ENCODE results near the gene ADGRL3.
A peak's percentile ranks its signal among the peaks of the same experiment; 100 is the strongest.

The ADGRL3 gene

DNA sequence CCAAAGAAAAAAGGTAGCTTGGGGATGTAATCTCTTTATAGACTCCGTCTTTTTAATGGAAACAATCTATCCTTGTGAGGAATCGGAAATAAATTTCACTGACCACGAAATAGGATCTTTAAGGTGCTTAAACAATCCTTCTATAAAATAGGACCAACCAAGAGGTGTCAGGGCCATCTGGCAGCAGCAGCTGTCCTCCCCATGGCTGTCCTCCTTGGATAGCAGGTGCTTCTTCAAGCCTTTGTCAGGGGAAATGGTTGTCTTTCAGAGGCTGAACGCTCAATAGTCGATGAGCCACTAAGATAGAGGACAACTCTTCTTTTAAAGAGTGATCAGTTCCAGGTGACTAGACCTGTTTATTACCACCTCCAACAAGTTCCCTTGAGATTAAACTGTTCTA lies 231.0 kb downstream of the ADGRL3 start:
- no peak for DNase-seq

DNA sequence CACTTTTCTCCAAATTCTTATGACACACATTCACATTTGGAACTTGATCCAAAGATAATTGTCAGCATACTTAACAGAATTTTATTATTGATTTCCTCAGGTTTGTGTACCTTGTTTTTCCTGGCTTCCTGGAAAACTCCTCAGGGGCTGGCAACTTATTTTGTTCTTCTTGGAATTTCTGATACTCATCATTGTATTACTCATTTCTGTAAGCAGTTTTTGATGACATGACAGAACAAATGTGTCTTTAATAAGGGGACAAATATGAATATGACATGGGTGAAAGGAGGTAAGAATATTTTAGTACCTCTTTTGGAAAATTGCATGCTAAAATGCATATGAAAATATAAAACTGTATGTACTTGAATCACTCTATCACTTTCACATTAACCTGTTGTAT lies 237.8 kb downstream of the ADGRL3 start:
- DNase-seq: no peak

DNA sequence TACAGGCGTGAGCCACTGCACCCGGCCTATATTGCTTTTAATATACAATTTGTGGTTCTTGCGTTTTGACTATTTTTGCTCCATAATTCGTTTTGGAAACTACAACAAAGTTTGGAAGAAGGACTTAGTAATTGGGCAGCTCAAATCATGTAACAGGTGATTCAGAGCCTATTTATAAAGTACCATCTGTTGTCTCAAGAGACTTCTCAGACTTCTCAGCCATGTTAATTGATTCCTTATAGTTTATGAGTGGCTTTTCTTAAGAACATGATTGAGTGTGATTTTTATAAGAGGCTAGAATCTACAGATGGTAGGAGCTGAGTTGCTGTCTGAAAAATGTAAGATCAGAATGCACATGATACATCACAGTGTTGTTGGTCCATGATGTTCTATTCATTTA lies 240.2 kb downstream of the ADGRL3 start:
- no peak for DNase-seq

DNA sequence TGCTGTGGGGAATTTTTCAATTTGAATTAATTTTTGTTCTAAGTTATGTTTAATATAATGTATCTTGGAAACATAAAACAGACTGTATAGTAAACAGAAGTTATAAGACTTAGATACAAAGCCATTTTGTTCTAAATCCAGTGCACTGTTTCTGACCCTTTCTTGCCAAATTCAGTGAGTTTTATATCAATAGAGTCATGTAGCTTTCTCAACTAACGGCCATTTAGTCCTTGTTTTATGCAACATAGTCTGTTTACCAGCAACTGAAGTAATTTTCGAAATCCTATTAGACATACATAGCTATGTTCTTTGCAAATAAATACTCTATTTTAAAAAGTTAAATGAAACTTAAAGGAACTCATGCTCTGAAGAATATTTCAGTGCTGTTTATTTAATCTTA lies 242.8 kb downstream of the ADGRL3 start:
- no peak for DNase-seq

DNA sequence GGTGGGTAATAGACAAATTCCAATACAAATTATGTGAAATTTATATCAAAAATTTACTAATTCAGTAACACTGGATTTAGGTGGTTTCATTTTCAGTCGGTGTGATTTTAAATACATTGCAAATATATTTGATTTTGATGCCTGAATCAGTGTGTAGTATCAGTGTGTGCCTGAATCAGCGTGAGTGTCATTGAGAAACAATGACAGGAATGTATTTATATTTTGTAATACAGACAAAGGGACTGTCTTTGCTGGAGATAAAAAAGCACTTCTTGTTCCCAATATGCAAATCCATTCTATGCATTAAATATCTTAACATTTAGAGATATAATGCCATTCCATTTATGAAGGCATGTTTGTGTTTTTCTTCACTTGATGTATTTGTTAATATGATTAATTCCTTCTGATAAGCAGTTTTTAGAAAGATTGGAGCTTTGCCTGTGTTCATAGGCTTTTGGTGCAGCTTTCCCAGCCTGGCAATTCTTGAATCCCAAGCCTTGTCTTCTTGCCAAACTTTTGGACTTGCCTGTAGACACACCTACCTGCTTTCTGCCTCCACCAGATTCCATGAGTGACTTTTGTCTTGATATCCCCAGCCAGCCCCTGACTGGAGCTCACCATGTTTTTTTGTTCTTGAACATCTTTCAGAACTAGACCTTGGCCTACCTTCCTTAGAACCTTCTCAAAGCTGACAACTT lies 243.8 kb downstream of the ADGRL3 start:
- no peak for DNase-seq

DNA sequence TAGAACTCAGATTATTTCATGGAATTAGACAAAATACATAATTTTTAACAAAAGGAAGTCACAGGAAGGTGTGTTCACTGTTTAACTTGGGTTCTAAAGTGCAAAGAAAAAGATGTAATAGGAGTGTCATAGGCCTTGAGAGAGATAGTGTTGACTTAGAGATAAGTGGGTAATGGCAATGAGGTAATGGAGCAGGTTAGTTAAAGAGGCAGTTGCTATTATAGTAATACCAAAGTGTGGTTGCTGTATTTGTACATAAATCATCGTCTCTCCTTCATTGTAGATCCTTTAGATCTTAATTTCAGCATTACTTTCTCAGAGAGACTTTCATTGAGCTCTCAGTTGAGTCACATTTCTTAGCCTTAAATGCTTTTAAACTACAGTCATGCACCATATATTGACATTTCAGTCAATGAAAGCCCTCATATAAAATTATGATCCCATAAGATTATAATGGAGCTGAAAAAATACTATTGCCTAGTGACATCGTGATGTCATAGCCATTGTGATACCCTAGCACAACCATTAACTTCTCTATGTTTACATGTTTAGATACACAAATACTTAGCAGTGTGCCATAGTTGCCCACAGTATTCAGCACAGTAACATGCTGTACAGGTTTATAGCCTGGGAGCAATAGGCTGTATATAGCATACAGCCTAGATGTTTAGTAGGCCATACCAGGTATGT lies 245.4 kb downstream of the ADGRL3 start:
- peak; percentile 44 for DNase-seq

DNA sequence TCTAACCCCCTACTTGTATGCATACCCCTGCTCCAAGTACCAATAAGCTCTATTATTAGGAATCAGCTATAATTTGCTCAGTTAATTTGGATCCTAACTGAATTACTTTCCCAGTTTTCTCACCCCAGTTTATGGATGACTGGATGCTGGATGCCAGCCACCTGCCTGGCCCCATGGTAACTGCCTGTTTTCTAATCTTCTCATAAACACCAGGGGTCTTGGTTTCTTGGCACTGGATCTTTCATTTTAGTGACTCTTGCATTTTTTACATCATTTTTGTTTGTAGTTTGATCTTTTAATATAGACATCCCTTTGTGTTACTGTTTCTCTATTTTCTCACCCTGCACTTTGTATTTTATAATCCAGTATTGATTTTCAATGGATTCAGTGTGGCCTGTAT lies 246.8 kb downstream of the ADGRL3 start:
- peak; percentile 18 for DNase-seq

DNA sequence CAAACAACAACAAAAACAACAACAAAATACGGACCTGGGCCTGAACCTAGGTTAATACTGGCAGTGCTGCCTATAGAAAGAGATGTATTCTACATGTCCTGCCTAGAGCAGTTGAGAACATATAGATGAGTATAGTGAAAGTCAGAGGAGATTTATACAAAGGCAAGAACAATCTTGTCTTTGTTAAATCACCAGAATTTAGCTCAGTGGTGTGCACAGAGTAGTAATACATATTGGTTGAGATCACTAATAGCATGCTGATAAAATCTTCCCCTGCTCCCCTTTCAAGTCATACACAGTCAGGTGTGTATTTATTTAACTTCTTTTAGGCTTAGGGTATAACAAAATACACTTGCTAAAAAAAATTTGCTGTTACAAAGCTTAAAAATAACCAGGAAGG lies 247.8 kb downstream of the ADGRL3 start:
- DNase-seq: no peak

DNA sequence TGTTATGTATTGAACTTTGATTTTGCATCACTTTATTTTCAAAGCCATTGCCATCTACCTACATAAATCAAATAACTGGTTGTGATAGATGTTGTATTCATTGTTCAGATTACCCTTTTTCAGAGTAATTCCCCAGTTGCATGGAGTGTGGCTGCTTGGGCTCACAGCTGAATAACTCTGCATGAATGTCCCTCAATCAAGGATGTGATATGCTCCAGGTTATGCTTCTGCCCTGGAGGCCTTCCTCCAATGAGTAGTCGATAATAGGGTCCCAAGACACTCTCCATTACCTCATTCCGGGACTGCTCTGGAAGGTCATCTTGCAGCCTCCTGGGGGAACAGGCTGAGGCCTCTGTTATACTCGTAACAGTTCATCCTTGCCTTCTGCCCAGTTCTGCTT lies 251.8 kb downstream of the ADGRL3 start:
- DNase-seq: no peak

DNA sequence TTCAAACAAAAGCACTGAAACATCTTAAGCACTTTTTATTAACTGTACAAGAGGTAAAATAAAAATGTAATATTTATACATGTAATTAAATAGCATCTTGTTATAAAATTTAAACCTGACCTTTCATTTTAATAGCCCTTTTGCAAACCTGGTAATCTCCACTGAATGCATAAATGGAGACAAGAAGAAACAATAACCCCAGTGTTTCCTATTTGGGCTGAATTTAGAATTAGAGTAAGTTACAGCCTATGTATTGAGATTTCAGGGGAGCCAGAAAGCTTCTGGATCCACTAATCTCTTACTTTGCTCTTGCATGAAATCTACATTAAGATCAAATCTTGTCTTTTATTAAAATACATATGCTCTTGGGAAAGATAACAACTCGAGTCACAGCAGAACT lies 261.8 kb downstream of the ADGRL3 start:
- DNase-seq: no peak

DNA sequence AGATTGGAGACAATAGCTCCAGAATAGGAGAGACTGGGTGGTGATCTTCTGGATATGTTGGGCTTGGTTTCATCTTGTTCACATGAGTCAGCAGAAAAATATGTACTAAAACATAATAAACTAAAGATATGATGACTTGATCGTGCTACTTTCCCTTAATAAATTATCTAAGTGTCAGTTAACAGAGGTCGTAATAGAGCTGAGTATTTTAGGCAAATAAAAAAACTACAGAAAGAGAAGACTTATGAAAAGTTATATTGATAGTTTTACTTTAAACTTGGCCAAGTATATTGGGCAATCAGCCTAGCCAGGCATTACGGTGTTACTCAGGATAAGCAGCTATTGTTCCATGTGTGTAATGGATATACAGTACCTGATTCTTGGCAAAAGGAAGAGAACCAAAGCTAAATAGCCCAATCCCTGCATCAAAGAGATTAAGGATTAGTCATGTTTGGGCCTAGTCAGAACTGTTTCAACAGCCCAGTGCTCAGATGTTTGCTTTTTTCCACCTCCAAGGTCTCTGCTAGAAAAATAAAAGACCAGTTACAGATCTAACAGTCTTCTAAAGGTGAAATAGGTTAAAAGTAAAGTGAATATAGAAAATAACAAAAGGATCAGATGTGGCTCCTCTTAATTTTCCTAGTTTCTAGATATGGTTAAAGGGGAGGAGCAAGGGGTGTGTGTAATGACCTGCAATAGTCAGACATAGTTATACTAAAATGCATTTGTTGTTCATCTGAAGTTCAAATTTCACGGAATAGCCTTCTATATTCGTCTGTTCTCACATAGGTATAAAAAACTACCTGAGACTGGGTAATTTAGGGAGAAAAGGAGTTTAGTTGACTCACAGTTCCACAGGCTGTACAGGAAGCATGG lies 262.6 kb downstream of the ADGRL3 start:
- DNase-seq: no peak

DNA sequence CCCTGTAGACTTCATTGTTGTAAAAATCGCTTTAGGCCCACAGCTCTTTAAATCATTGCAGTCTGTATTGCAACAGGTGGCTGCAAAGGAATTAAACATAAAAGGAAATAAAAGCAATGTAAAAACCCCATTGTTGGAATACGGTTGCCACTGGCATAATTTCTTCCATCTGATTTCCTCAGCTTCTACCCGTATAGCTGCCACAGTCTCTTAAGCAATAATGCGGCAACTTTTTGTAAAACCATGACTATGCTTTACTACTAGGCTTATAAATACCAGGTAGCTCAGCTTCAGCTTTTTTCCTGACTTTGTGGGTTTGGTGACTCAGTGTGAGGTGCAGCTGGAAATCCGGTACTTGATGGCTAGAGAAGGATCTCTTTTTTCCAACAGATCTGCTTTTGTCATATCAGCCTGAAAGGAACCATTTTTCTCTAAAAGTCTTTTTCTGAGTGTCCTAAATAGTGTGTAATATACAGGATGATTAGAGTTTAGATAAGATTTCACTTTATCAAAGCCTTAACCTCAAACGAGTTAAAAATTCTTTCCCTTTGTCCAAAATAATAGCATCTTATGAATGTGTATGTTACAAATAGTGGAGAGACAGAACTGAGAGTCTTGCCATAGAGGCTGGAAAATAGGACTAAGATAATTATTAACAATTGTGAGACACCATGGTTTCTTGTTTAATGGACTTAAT lies 268.0 kb downstream of the ADGRL3 start:
- no peak for DNase-seq

DNA sequence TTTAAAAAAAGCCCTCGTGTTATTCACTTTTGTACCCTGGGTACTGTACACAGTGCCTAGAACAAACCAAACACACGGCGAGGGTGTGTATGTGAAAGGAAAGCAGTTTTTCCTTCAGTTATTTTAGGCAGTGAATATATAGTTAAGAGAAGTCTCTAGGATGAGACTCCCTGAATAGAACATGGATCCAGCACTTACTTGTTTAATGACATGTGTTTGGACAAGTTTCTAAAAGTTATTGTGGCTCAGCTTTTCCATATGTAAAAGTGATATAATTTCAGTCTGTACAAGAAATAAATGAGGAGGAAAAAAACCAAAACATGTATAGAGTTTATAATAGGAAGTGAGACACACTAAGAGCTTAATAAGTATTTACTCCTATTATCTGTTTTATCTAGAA lies 273.2 kb downstream of the ADGRL3 start:
- DNase-seq: no peak

DNA sequence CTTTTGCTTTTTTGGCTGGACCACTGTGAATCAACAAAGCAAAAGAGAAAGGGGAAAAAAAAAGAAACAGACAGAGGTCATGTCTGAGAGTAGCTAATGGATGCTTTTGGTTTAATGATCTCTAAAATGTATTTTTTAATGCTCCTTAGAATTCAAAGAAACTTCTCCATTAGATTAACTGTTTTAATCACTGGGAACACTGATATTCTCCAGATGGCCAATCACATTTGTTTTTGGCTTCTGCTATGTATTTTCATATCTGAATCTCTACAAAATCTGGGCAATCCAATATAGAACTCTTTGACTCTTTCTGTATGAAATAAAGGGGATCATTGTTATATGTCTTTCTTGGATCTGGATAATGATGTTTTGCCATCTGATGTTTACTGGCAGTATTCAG lies 278.2 kb downstream of the ADGRL3 start:
- no peak for DNase-seq

DNA sequence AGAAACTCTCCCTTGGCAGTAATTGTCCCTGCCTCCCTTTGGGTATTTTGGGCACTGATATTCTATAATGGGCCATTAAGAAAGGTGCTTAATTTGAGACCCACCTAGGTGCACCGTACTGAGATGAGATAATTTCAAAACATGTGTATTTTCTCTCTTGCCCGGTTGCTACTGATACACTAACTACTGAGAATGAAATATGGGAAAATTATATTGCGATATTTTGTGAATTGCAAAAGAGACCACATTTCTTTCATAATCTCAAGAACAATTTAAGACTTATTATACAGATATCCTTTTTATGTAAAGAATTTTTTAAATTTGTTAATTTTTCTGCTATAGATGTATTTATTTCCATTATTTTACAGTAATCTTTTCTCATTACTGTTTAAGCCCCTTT lies 284.9 kb downstream of the ADGRL3 start:
- no peak for DNase-seq

DNA sequence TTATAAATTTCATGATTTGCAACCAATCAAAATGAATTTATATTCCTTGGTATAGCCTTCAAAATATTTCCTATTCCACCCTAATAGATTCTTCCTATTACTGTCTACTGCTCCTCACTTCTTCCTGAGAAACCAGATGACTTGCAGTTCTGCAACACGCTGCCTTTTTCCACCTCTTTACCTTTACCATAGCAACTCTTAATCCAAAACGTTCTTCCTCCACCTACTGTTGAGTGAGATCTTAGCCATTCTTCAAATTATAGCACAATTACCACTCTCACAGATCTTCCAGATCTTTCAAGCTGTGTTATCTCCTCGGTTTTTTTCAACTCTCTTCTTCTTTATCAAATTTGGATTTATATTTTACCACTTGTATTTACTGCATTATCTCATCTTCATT lies 289.8 kb downstream of the ADGRL3 start:
- no peak for DNase-seq

DNA sequence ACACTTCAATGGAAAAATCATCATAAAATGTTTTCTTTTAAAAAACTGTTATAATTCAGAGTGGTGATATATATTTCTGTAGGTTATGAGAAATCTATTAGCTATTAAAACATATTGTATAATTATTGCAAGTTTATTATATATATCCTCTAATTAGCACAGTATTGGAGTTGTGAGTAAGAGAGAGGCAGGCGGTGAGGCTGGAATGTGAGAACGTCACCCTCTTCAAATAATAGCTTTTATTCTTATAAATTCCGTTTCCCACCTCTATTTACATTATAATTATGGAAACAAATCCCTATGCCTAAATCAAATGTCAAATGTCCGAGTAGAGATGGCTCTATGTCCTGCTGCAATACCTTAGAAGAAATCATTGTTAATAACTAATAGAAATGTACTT lies 292.9 kb downstream of the ADGRL3 start:
- DNase-seq: no peak

DNA sequence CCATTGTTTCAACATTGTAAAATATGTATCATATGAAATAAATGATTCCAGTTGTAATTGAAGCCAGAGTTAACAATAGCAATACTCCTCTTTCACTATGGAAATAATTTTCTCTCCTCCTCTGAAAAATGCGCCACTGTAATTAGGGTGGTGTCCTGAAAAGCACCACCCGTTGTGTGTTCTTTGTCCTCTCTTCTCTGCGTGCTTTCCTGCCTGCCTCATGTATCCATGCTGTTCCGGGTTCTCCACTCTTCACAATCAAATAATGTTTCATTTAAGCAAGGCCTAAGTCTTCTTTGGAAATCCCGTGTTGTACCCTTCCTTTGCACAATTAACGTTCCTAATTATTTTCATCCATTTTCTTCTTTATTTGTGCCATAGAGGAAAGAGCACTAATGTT lies 293.3 kb downstream of the ADGRL3 start:
- no peak for DNase-seq

DNA sequence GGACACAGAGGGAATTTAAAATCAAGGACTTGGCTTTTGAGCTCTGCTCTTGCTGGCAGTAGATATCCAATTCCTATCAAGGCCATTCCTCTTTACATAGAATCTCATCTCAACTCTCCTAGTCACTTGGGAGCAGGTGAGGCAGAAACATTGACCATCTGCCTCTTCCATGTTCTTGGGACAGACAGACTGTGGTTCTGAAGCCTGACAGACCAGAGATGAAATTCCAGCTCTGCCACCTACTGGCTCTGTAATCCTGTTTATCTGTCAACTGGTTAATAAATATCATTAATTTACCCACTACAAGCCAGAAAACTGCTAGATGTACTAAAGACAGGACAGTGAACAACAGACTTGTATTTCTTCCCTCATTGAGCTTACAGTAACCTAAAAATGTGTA lies 300.8 kb downstream of the ADGRL3 start:
- DNase-seq: no peak

DNA sequence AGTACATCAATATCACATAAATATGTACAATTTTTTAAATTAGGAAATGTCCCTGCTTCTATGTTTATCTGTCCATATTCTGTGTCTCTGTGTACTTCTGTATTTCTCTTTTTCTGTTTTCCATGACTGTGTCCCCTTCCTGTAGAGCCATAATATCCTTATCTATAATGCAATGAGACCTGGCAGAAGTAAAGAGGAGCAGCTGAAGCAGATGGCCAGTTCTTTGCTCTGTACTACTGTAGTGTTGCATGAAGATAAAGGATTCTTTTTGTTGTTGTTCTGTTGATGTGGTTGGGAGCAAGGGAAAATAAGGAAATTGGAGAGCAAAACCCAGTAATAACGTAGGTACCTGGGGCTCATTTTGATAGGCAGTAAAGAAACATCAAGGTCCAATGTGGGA lies 301.7 kb downstream of the ADGRL3 start:
- DNase-seq: no peak

DNA sequence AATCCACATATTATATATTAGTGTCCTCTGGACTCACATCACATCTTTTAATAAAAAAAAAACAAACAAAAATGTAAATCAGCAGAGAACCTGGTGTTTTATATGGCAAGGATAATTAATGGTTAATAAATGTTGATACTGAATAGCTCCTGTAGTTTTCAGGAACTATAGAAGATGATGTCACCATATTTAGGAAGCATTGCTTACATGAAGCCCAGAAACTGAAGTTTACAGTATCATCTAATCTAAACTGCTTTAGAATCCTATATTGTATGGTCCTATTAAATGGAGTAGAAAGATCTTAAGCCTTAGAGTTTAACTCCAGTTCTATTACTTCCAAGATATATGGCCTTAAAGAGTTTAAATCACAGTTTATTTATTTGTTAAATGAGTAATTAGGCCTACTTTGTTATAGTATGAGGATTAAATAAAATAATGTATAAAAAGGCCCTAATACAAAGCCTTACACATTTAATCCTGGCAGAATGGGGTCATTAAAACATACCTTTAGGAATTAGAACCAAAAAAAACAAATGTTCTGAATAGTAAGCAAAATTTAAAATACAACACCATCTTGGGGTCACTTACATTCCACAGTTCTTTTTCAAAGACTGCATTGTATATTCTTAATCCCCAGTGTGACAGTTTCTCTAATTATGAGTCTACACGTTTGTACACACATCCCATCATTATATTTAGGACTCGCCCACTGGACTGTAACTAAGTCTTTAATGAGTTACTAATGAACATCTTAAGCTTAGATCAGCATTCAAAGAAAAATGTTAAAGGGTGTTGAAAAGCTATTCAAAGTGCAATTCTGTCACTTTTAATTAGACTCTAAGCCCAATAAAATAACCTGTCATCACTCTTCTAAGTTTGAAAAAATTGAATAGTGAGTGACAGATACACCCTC lies 305.9 kb downstream of the ADGRL3 start:
- no peak for DNase-seq

DNA sequence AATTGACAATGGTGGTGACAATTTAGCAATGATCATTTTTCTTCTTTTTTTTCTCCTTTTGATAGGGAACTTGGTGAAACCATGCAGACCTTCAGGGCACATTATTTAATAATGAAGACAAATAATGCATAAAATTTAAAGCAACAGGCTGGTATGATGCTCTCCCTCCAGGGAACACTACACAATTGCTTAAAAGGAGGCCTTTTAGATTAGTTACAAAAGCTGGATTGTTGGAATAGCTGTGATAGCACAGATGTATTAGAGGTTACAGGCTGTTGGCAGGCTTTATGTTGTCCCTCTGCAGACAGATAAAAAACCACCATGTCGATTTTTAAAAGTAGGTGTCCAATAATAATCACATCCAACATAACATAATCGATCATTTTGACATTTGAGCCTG lies 307.0 kb downstream of the ADGRL3 start:
- DNase-seq: no peak

All from NCI-H1092 treated with DMSO at 0.1 percent for 48 hours (cell line).